GM19397 (cell line): ENCODE results near the gene OR13C5.

ENCODE experiments used
- ATAC-seq: cut with Tn5 transposase; IDR thresholded peaks from one replicate; pipeline ENCODE4 v1.9.1; 2021; ENCODE audit warnings: mild to moderate bottlenecking, moderate library complexity; ENCODE audit not compliant: unreplicated experiment

The OR13C5 gene

GRCh38 chr9:104555521-104555920 is 43.7 kb downstream of the OR13C5 start:
- ATAC-seq = no peak

GRCh38 chr9:104553261-104553660 is 46.0 kb downstream of the OR13C5 start:
- no peak for ATAC-seq
